SK-N-MC (cell line): ENCODE measurements around the gene PDE11A.

ENCODE experiments used
- DNase-seq: peaks from one replicate; pipeline ENCODE4 v3.0.0-alpha.2; 2011; ENCODE audit warnings: low read depth, low spot score
- H3K27ac ChIP-seq: fragments of 200-600 bp; sonication (generic); 2 replicates; pipeline ENCODE4 v1.5.1; 2016; ENCODE audit warnings: mixed run types
- H3K36me3 ChIP-seq: fragments of 200-600 bp; sonication (generic); 2 replicates; pipeline ENCODE4 v1.6.1; 2017; ENCODE audit warnings: antibody characterized with exemption, low read length, mixed read lengths; ENCODE audit not compliant: insufficient read depth
- H3K4me3 ChIP-seq: fragments of 200-600 bp; sonication (generic); 2 replicates; pipeline ENCODE4 v1.5.1; 2016
- H3K9ac ChIP-seq: fragments of 200-600 bp; sonication (generic); 2 replicates; pipeline ENCODE4 v1.8.0; 2017; ENCODE audit warnings: mixed run types, mixed read lengths; ENCODE audit not compliant: insufficient read length
- H3K9me3 ChIP-seq: fragments of 200-600 bp; sonication (generic); 2 replicates; pipeline ENCODE4 v1.6.1; 2017; ENCODE audit warnings: low read depth, mild to moderate bottlenecking, antibody characterized with exemption, low read length, moderate library complexity, mixed read lengths
- EZH2 ChIP-seq: fragments of 200-600 bp; sonication (generic); IDR thresholded peaks from one replicate; pipeline ENCODE4 v1.6.1; 2017; ENCODE audit warnings: antibody characterized with exemption
- FOXP2 ChIP-seq: optimal IDR thresholded peaks from 2 replicates; pipeline ENCODE3; 2011; ENCODE audit warnings: mild to moderate bottlenecking, moderate library complexity; ENCODE audit not compliant: insufficient read depth; ENCODE audit errors: extremely low read length, control extremely low read depth
- POLR2AphosphoS5 ChIP-seq: IDR thresholded peaks from 2 replicates; pipeline ENCODE4 v1.6.1; 2012; ENCODE audit warnings: mild to moderate bottlenecking, low read depth, low read length, borderline replicate concordance

Gene PDE11A

DNA sequence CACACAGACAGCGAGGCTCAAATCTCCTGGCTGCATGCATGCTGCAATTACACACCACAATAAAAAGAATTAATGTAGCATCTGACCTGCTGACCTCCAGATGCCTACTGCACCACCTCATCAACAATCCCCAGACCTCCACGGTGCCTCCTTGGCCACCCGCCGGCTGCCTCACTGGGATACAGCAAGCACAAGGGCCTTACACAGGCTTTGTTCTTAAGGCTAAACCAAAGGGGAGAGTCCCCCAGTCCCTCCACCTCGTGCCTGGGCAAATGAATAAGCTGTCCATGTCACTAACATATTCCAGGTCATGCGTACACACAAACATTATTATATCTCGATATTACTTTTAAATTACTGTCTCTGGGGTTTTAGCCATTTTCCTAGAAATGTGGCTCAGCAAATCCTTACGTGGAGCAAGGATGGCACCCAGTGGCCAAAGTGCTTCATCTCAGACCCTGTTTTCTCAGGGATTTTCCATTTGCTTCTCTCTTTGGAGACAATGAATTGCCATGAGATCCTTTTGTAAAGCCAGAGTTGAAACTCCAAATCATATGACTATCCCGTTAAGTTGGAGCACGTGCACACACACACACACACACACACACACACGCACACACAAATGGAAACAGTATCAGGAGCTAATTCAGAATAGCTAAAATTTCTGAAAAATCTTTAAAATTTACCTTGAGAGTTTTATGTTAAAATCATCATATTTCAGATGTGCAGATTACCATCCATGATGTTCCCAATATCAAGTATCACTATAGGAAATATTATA, 313.8 kb downstream of the PDE11A start:
- TF ChIP-seq EZH2 (no peak), FOXP2 (no peak), POLR2AphosphoS5 (no peak)
- no peak for DNase-seq
- H3K9ac ChIP-seq: no peak overlapping the region
- no peaks in the 10 kb centered on the region for H3K9me3 ChIP-seq
- no peaks in the 10 kb centered on the region for H3K36me3 ChIP-seq
- H3K4me3 ChIP-seq: no peak overlapping the region
- peak overlapping the region; percentile 62; the same call in 1 of the 2 replicates for H3K27ac ChIP-seq

- TF ChIP-seq FOXP2: no peak
- no peak for TF ChIP-seq POLR2AphosphoS5
- TF ChIP-seq EZH2: no peak
- Histone ChIP-seq H3K4me3 (no peak overlapping the region), H3K9ac (no peak overlapping the region), H3K36me3 (no peaks in the 10 kb centered on the region), H3K27ac (no peak overlapping the region), H3K9me3 (no peaks in the 10 kb centered on the region)
- no peak for DNase-seq
These were observed 316.2 kb downstream of the PDE11A start for GRCh38 chr2:177756336-177756735.

DNA sequence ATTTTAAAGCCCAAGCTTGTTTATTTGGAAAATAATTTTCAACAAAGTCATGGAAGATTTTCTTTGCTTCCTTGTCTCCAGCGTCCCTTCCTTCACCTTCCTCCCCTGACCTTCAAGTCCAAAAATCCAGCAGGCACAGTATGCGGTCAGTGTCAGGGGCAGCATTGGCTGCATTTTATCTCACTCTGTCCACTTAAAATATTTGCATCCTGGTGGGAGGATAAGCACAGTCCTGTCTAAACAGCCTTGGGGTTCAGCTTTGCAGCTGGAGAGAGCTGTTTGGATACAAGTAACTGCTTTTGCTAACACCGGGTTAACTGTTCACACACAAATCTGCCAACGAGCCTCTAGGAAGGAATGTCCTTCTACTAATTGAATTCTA, 318.1 kb downstream of the PDE11A start:
- no peak overlapping the region for H3K4me3 ChIP-seq
- TF ChIP-seq FOXP2 (no peak), POLR2AphosphoS5 (no peak), EZH2 (no peak)
- H3K9me3 ChIP-seq: no peaks in the 10 kb centered on the region
- peak overlapping the region; percentile 18 for H3K9ac ChIP-seq
- no peaks in the 10 kb centered on the region for H3K36me3 ChIP-seq
- no peak for DNase-seq
- no peak overlapping the region for H3K27ac ChIP-seq

DNA sequence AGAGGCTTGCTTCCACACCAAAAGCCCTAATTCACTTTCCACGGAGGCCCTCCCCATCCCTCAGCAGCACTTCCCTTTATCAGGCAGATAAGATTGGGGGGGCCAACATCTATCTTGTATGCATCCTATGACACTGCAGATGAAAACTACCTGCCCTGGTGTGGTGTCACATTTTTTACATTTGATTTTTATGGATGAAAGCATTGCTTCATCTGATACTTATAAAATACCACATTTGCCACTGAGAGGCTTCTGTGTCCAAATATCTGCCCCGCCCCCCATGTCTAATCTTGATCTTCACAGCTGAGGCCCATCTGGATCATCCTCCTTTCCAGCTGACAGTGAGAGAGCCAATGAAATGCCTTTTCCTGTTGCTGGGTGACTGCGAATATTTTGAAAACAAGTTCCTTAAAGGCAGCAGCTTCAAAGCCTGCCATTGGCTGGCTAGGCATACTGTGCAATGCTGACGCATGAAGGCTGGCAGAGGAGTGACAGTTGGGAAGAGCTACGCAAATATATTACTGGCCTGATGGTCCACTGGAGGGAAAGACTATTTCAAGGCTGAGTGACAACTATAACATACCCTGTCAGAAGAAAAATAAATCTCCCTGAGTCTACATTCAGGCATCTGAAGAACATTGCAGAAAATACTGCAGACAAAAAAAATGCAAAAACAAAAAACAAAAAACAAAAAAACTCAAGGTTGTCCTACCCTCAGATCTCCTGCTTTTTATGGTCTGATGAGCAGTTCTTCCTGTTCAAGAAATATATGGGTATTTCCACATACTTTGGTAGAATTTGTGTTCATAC, 318.7 kb downstream of the PDE11A start:
- H3K36me3 ChIP-seq: no peaks in the 10 kb centered on the region
- DNase-seq: no peak
- TF ChIP-seq FOXP2 (no peak), EZH2 (no peak), POLR2AphosphoS5 (no peak)
- no peaks in the 10 kb centered on the region for H3K9me3 ChIP-seq
- H3K9ac ChIP-seq: no peak overlapping the region
- H3K27ac ChIP-seq: no peak overlapping the region
- H3K4me3 ChIP-seq: no peak overlapping the region

- H3K9me3 ChIP-seq: no peaks in the 10 kb centered on the region
- no peak for DNase-seq
- H3K27ac ChIP-seq: no peak overlapping the region
- no peak for TF ChIP-seq FOXP2
- TF ChIP-seq EZH2: no peak
- TF ChIP-seq POLR2AphosphoS5: no peak
- no peak overlapping the region for H3K4me3 ChIP-seq
- no peaks in the 10 kb centered on the region for H3K36me3 ChIP-seq
- H3K9ac ChIP-seq: no peak overlapping the region
These were observed 324.2 kb downstream of the PDE11A start for GRCh38 chr2:177748360-177748759.

DNA sequence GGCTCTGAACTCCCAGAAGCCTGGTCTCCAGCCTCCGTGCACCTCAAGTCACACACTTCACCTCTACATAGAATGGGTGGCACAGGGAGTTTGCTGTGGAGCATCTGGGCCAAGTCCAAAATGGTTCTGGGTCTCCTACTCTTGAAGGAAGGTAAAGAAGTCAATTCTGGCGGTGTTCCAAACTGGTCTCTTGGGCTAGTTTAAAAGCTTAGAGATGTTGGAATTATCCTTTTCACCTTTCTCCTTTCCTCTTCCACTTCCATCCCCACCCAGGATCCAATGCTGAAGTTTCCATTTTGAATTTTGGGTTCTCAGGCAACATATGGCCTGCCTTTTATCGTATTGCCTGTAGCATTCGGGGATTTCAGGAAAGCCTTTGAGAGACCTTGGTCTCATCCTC, 325.2 kb downstream of the PDE11A start:
- H3K4me3 ChIP-seq: no peak overlapping the region
- no peaks in the 10 kb centered on the region for H3K36me3 ChIP-seq
- no peak overlapping the region for H3K27ac ChIP-seq
- no peaks in the 10 kb centered on the region for H3K9me3 ChIP-seq
- no peak for DNase-seq
- TF ChIP-seq EZH2 (no peak), FOXP2 (no peak), POLR2AphosphoS5 (no peak)
- no peak overlapping the region for H3K9ac ChIP-seq

- H3K36me3 ChIP-seq: no peaks in the 10 kb centered on the region
- DNase-seq: no peak
- no peak overlapping the region for H3K9ac ChIP-seq
- H3K27ac ChIP-seq: no peak overlapping the region
- no peak overlapping the region for H3K4me3 ChIP-seq
- no peak for TF ChIP-seq POLR2AphosphoS5
- TF ChIP-seq EZH2: no peak
- TF ChIP-seq FOXP2: no peak
- no peaks in the 10 kb centered on the region for H3K9me3 ChIP-seq
These were observed 326.2 kb downstream of the PDE11A start for GRCh38 chr2:177746358-177746757.

GRCh38 chr2:177745531-177745930, 327.0 kb downstream of the PDE11A start:
- no peak for DNase-seq
- Histone ChIP-seq H3K36me3 (no peaks in the 10 kb centered on the region), H3K27ac (no peak overlapping the region), H3K4me3 (no peak overlapping the region), H3K9me3 (no peaks in the 10 kb centered on the region), H3K9ac (no peak overlapping the region)
- TF ChIP-seq FOXP2: no peak
- TF ChIP-seq POLR2AphosphoS5: no peak
- TF ChIP-seq EZH2: no peak
